Bronchial epithelial cell (primary cell): Measurements from ENCODE around the gene FKBP2. TPM values are rescaled to one million over a fixed set of nuclear protein-coding genes. Genes with fewer than 3 reads are reported as not detected.

Experiments
- DNase-seq: peaks from one replicate; pipeline ENCODE4 v3.0.0-alpha.2; 2010; ENCODE audit warnings: low read depth
- FAIRE-seq: peaks from 2 replicates; lab custom pipeline; 2011; peaks lifted over from hg19 to GRCh38; lab: Jason Lieb, UNC
- H3K27me3 ChIP-seq: 2 replicates; pipeline ENCODE4 v1.5.1; 2011; ENCODE audit warnings: low read length; ENCODE audit not compliant: control insufficient read depth, insufficient read depth
- H3K36me3 ChIP-seq: 2 replicates; pipeline ENCODE4 v1.5.1; 2011; ENCODE audit warnings: low read length; ENCODE audit not compliant: control insufficient read depth, insufficient read depth
- H3K4me3 ChIP-seq: 2 replicates; pipeline ENCODE4 v1.5.1; 2011; ENCODE audit warnings: mild to moderate bottlenecking, low read depth, low read length, control low read depth
- CTCF ChIP-seq: IDR thresholded peaks from 2 replicates; pipeline ENCODE4 v1.5.1; 2011; ENCODE audit warnings: mild to moderate bottlenecking, moderate library complexity, low read length, control low read depth, inconsistent platforms; ENCODE audit not compliant: insufficient read depth, severe bottlenecking
- total RNA-seq: library from RNA; depleted of rRNA; stranded (reverse); fragments of >200 nt; gene quantifications from 2 replicates; pipeline ENCODE4 v1.2.1, GENCODE V29; 2014

FKBP2 gene
- total RNA-seq, 1 donor from 2014 or later = 45.0 TPM

GRCh38 chr11:64233913-64234586 is 6.8 kb upstream of the FKBP2 start, which contains the start of gene VEGFB:
Gene VEGFB, plus strand, starts transcription at chr11:64234584. Its CDS starts 250 bp downstream, at chr11:64234834.
- TF ChIP-seq CTCF = no peak
- Histone ChIP-seq H3K36me3 (peaks cover 1% of the 10 kb centered on the region), H3K27me3 (no peaks in the 10 kb centered on the region), H3K4me3 (peak within 1 kb of the TSS; percentile 45)
- FAIRE-seq (no peak), DNase-seq (no peak)

DNA sequence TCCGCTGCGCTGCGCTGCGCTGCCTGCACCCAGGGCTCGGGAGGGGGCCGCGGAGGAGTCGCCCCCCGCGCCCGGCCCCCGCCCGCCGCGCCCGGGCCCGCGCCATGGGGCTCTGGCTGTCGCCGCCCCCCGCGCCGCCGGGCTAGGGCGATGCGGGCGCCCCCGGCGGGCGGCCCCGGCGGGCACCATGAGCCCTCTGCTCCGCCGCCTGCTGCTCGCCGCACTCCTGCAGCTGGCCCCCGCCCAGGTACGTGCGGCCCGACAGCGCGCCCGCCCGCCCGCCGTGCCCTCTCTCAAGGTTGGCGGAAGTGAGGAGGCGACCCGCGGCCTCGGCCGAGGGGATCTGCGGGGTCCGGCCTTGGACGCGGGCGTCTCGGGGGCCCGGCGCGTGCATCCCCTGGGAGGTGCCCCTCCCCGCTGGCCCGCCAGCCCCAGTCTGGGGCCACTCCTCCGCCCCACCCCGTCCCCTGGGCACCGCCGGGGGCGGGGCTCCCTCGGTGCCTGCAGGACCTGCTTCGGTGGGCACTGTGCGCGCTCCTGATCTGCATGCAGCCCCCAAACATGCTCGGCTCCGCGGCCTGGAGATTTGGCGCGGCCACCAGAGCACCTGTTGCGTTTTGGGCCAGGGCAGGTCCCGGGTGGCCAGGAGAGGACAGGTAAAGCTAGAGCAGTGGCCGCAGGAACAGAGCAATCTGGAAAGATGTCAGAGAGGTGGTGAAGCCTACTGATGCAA is 6.1 kb upstream of the FKBP2 start:
- Histone ChIP-seq H3K36me3 (peaks cover 1% of the 10 kb centered on the region), H3K27me3 (no peaks in the 10 kb centered on the region), H3K4me3 (peak overlapping the region; percentile 45)
- TF ChIP-seq CTCF = no peak
- no peak for FAIRE-seq
- DNase-seq = no peak

DNA sequence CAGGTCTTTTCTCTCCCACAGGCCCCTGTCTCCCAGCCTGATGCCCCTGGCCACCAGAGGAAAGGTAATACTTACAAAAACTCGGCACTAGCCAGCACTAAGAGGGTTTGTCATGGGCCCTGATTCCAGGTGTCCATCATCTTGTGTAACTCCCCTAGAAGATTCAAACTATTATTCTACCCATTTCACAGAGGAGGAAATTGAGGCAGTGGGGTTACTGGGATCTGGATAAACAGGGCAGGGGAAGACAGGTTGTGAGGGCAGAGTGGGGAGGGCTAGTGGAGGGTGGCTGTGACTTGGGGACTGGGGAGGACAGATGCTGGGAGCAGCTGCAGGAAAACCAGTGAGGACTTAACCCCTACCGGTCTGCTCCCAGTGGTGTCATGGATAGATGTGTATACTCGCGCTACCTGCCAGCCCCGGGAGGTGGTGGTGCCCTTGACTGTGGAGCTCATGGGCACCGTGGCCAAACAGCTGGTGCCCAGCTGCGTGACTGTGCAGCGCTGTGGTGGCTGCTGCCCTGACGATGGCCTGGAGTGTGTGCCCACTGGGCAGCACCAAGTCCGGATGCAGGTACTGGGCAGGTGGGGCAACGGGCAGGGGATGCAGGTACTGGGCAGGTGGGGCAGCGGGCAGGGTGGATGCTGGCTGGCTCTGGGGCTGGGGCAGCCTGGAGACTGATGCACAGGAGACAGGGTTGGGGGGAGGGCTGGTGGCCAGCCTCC is 5.3 kb upstream of the FKBP2 start:
- DNase-seq (no peak), FAIRE-seq (no peak)
- Histone ChIP-seq H3K36me3 (peaks cover 1% of the 10 kb centered on the region), H3K4me3 (peak overlapping the region; percentile 45), H3K27me3 (no peaks in the 10 kb centered on the region)
- no peak for TF ChIP-seq CTCF

GRCh38 chr11:64237484-64237951 is 3.4 kb upstream of the FKBP2 start:
- no peak overlapping the region for H3K4me3 ChIP-seq

GRCh38 chr11:64238076-64238475 is 2.8 kb upstream of the FKBP2 start:
- Histone ChIP-seq H3K36me3 (peaks cover 3% of the 10 kb centered on the region), H3K4me3 (no peak overlapping the region), H3K27me3 (no peaks in the 10 kb centered on the region)
- no peak for FAIRE-seq
- no peak for TF ChIP-seq CTCF
- DNase-seq = no peak

More at GRCh38 chr11:64237484-64237951, 3.4 kb upstream of the FKBP2 start:
- TF ChIP-seq CTCF = peak; percentile 22
- DNase-seq (peak; percentile 81), FAIRE-seq (peak; percentile 93)
- Histone ChIP-seq H3K27me3 (no peaks in the 10 kb centered on the region), H3K36me3 (peaks cover 1% of the 10 kb centered on the region)
